HG03521 (cell line): ENCODE results near the gene TTC3.

Experiments
- ATAC-seq: cut with Tn5 transposase; IDR thresholded peaks from one replicate; pipeline ENCODE4 v1.9.1; 2021; ENCODE audit warnings: mild to moderate bottlenecking, moderate library complexity; ENCODE audit not compliant: unreplicated experiment

Gene TTC3

DNA sequence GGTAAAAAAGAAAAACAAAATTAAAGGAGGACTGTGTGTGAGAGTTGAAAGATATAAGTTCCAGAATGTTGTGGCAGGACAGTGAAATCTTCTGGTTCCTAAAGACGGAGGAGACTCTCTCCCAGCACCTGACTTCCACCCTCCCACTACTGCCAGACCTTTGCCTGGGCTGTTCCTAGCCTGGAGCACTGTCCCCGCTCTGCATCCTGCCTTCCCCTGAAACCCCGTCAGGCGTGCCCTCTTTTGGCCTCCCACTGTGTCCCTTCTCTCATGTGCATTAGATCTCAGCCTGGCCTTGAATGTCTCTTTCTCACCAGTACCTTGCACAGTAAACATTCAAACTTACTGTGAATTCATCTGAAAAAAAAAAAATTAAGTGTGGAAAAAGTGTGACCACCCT is 120.0 kb downstream of the TTC3 start:
- ATAC-seq = no peak

- no peak for ATAC-seq
These were observed 120.6 kb downstream of the TTC3 start for GRCh38 chr21:37193676-37194075.

GRCh38 chr21:37195059-37195458 is 122.0 kb downstream of the TTC3 start:
- no peak for ATAC-seq

- ATAC-seq = no peak
These were observed 122.6 kb downstream of the TTC3 start for GRCh38 chr21:37195610-37196009.

- no peak for ATAC-seq
These were observed 123.8 kb downstream of the TTC3 start for GRCh38 chr21:37196847-37197246.

- ATAC-seq = no peak
These were observed 124.7 kb downstream of the TTC3 start for GRCh38 chr21:37197746-37198145.

GRCh38 chr21:37199057-37199924 is 126.2 kb downstream of the TTC3 start:
- ATAC-seq = no peak

DNA sequence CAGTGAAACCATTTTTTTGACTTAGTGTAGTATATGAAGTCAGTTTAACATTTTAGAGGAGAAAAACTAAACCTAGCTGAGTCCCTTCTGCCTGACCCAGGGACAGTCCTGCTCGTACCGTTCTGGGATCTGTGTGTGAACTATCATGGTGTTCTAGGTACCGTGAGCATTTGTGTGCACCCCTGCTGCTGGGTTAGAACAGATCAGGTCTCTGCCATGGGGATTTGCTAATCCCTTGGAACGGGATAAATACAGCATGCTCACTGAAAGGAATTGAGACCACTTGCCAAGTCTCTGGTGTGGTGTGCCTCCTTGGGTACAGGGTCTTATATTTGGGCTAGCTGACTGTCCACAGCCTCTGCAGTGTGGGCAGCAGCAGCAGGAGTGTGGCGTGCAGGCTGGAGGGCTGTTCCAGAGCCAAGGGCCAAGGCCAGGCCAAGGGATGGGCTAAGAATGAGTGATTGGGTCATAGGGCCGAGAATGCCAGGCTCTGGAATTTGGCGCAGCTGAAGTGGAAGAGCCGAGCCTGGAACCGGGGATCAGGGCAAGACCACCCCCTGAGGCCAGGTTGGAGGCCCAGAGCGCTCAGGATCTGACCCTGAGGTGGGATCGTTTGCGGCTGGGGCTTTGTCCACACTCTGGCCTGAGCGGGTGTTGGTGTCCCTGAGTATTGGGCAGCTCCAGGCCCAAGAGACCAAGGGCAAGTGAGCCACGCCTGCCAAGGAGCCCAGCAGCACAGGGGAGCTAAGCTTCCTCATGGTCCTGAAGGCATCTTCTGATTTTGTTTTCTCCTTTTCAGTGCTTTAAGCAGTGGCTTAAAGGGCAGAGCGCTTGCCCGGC is 127.8 kb downstream of the TTC3 start:
- ATAC-seq = no peak

GRCh38 chr21:37202221-37203110 is 129.4 kb downstream of the TTC3 start:
- ATAC-seq = no peak

DNA sequence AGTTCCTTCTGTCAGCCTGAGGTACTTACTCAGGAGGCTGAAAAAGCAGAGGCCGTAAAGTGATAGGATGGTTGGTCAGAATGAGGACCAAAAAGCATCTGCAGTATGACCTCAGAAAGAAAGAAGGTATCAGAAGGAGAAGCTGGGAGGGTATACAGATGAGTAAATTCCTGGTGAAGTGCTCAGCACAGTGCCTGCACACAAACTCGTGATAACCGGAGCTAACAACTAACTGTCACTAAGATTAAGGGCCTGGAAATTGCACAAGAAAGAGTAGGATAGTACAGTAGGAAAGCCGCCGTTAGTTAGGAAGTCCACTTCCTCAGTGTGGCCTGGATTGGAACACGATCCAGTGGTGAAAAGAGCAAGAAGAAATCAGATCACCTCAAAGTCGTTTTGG is 131.5 kb downstream of the TTC3 start:
- no peak for ATAC-seq

DNA sequence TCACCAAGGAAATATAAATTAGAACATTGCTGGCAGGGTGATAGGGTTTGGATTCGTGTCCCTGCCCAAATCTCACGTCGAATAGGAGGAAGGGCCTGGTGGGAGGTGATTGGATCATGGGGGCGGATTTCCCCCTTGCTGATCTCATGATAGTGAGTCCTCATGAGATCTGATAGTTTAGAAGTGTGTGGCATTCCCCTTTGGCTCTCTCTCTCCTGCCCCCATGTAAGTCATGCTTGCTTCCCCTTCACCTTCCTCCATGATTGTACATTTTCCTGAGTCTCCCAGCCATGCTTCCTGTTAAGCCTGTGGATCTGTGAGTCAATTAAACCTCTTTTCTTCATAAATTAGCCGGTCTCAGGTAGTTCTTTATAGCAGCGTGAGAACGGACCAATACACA is 133.4 kb downstream of the TTC3 start:
- no peak for ATAC-seq

DNA sequence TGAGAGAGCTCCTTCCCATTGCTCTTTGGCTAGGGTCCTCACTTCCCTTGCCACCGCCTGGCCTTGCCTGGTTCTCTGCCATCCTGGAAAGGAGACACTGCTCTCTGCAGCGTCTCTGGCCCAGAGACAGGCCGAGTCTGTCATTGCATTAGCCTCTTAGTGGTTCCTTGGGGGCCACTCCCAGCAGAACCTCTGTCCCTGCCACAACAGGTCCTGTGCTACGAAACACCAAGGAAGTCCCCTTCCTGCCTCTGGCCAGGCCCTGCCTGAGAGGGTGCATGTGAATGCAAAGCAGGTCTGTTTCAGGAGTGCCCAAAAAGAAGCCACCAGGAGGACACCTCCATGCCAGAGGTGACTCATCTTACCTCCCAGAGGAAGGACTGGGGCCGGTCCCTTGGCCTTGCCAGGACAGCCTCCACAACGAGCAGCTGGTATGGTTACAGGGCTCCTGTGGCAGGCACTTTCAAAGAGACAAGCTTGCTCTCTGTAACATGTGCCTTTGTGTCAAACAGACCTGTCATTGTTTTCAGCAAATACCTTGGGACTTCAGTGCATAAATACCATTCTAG is 134.5 kb downstream of the TTC3 start:
- peak; percentile 30 for ATAC-seq

- ATAC-seq = peak; percentile 60
These were observed 135.1 kb downstream of the TTC3 start for GRCh38 chr21:37208056-37208721.

- ATAC-seq = peak; percentile 26
These were observed 135.7 kb downstream of the TTC3 start for GRCh38 chr21:37208741-37209225.

- no peak for ATAC-seq
These were observed 137.1 kb downstream of the TTC3 start for GRCh38 chr21:37210130-37210529.

DNA sequence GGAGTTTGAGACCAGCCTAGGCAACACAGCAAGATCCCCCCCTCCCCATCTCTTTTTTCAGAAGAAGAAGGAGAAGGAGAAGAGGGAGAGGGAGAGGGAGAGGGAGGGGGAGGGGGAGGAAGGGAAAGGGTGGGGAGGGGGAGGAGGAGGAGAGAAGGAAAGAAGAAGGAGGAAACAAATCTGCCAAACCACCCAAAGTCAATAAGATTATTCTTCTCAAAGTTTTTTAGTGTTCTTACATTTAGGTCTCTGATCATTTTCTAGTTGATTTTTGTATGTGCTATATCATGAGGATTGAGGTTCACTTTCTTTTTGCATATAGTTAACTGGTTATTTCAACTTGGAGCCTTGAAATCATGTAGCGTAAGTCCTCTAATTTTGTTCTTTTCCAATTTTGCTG is 137.7 kb downstream of the TTC3 start:
- ATAC-seq = no peak

GRCh38 chr21:37214952-37215351 is 141.9 kb downstream of the TTC3 start:
- ATAC-seq = no peak

GRCh38 chr21:37219761-37220432 is 146.8 kb downstream of the TTC3 start:
- ATAC-seq = no peak

- ATAC-seq = peak; percentile 27
These were observed 147.5 kb downstream of the TTC3 start for GRCh38 chr21:37220433-37220980.
